Astrocyte (in vitro differentiated cells and primary cell): ENCODE results near the gene FHAD1. TPM values are rescaled to one million over a fixed set of nuclear protein-coding genes. Genes with fewer than 3 reads are reported as not detected.
"Not testable (repeated sequence)": the region's sequence is repeated elsewhere in the genome, so short reads cannot be mapped to it uniquely, and the experiment has no call there.

ENCODE experiments used
- DNase-seq: peaks from one replicate; pipeline ENCODE4 v3.0.0-alpha.2; 2010; ENCODE audit warnings: low read depth
- FAIRE-seq: peaks from 2 replicates; lab custom pipeline; 2011; peaks lifted over from hg19 to GRCh38; lab: Jason Lieb, UNC
- H2AFZ ChIP-seq: 2 replicates; pipeline ENCODE4 v1.6.0; 2012; ENCODE audit warnings: low read depth, low read length, inconsistent platforms
- H3K27ac ChIP-seq: 2 replicates; pipeline ENCODE4 v1.5.1; 2011; ENCODE audit warnings: low read depth, low read length, inconsistent platforms
- H3K27me3 ChIP-seq: 2 replicates; pipeline ENCODE4 v1.6.0; 2011; ENCODE audit warnings: low read length, inconsistent platforms; ENCODE audit not compliant: insufficient read depth
- H3K36me3 ChIP-seq: 2 replicates; pipeline ENCODE4 v1.5.1; 2011; ENCODE audit warnings: low read length, inconsistent platforms; ENCODE audit not compliant: insufficient read depth
- H3K4me1 ChIP-seq: 2 replicates; pipeline ENCODE4 v1.5.1; 2011; ENCODE audit warnings: low read length, inconsistent platforms; ENCODE audit not compliant: insufficient read depth
- H3K4me2 ChIP-seq: 2 replicates; pipeline ENCODE4 v1.6.0; 2012; ENCODE audit warnings: low read length, inconsistent platforms
- H3K4me3 ChIP-seq: 2 replicates; pipeline ENCODE4 v1.5.1; 2011; ENCODE audit warnings: low read depth, mild to moderate bottlenecking, low read length, inconsistent platforms; ENCODE audit not compliant: insufficient read depth
- H3K79me2 ChIP-seq: 2 replicates; pipeline ENCODE4 v1.6.0; 2012; ENCODE audit warnings: mild to moderate bottlenecking, low read length, inconsistent platforms; ENCODE audit not compliant: insufficient read depth
- H3K9ac ChIP-seq: 2 replicates; pipeline ENCODE4 v1.6.0; 2012; ENCODE audit warnings: mild to moderate bottlenecking, low read length, inconsistent platforms
- H3K9me3 ChIP-seq: 2 replicates; pipeline ENCODE4 v1.5.1; 2012; ENCODE audit warnings: low read depth, mild to moderate bottlenecking, low read length, inconsistent platforms; ENCODE audit not compliant: insufficient read depth
- H4K20me1 ChIP-seq: 2 replicates; pipeline ENCODE4 v1.6.0; 2012; ENCODE audit warnings: low read length, inconsistent platforms; ENCODE audit not compliant: insufficient read depth
- H3K27ac Mint-ChIP-seq: one replicate; pipeline ENCODE4 v1.8.0; 2021; ENCODE audit warnings: mild to moderate bottlenecking, mixed read lengths; ENCODE audit not compliant: unreplicated experiment
- H3K27me3 Mint-ChIP-seq: one replicate; pipeline ENCODE4 v1.8.0; 2021; ENCODE audit warnings: low read depth, mixed read lengths; ENCODE audit not compliant: unreplicated experiment
- H3K36me3 Mint-ChIP-seq: one replicate; pipeline ENCODE4 v1.8.0; 2021; ENCODE audit warnings: low read depth, mixed read lengths; ENCODE audit not compliant: unreplicated experiment
- H3K4me1 Mint-ChIP-seq: one replicate; pipeline ENCODE4 v1.8.0; 2021; ENCODE audit warnings: low read depth, mixed read lengths; ENCODE audit not compliant: unreplicated experiment
- H3K4me3 Mint-ChIP-seq: one replicate; pipeline ENCODE4 v1.8.0; 2021; ENCODE audit warnings: mild to moderate bottlenecking, moderate library complexity, mixed read lengths; ENCODE audit not compliant: unreplicated experiment
- H3K9me3 Mint-ChIP-seq: one replicate; pipeline ENCODE4 v1.8.0; 2021; ENCODE audit warnings: mild to moderate bottlenecking, mixed read lengths; ENCODE audit not compliant: unreplicated experiment
- CTCF ChIP-seq: IDR thresholded peaks from 2 replicates; pipeline ENCODE4 v1.5.1; 2011; ENCODE audit warnings: low read depth, mild to moderate bottlenecking, inconsistent platforms, low read length, moderate library complexity; ENCODE audit not compliant: insufficient read depth
- EZH2 ChIP-seq: IDR thresholded peaks from 2 replicates; pipeline ENCODE4 v1.6.1; 2012; ENCODE audit warnings: mild to moderate bottlenecking, low read length, inconsistent platforms; ENCODE audit not compliant: insufficient read depth
- total RNA-seq: library from RNA; stranded (reverse); gene quantifications from 2 replicates; pipeline ENCODE4 v1.2.1, GENCODE V29; 2021

FHAD1 gene
- total RNA-seq, 1 donor from 2014 or later = 0.25 TPM

- Histone ChIP-seq H3K27me3 (no peaks in the 10 kb centered on the region), H3K4me2 (no peak overlapping the region), H3K4me3 (no peak overlapping the region), H3K36me3 (no peaks in the 10 kb centered on the region), H3K9me3 (no peaks in the 10 kb centered on the region), H3K4me1 (no peaks in the 10 kb centered on the region), H2AFZ (no peak overlapping the region), H4K20me1 (no peaks in the 10 kb centered on the region), H3K27ac (no peak overlapping the region), H3K79me2 (no peaks in the 10 kb centered on the region), H3K9ac (no peak overlapping the region)
- peaks cover 4% of the 10 kb centered on the region for H3K27me3 Mint-ChIP-seq
- no peak overlapping the region for H3K27ac Mint-ChIP-seq
- FAIRE-seq (no peak), DNase-seq (no peak)
- TF ChIP-seq CTCF (no peak), EZH2 (no peak)
- H3K4me3 Mint-ChIP-seq = no peak overlapping the region
- H3K4me1 Mint-ChIP-seq = no peaks in the 10 kb centered on the region
- no peaks in the 10 kb centered on the region for H3K36me3 Mint-ChIP-seq
- H3K9me3 Mint-ChIP-seq = peaks cover 3% of the 10 kb centered on the region
Measured at GRCh38 chr1:15295696-15296095, 48.7 kb downstream of the FHAD1 start.

GRCh38 chr1:15296585-15297321 is 49.7 kb downstream of the FHAD1 start:
- no peaks in the 10 kb centered on the region for H3K4me1 Mint-ChIP-seq
- H3K4me1 ChIP-seq = no peaks in the 10 kb centered on the region
- H3K9ac ChIP-seq = no peak overlapping the region
- FAIRE-seq = no peak
- TF ChIP-seq EZH2 (no peak), CTCF (no peak)
- H3K36me3 Mint-ChIP-seq = no peaks in the 10 kb centered on the region
- no peak overlapping the region for H3K4me3 ChIP-seq
- H2AFZ ChIP-seq = no peak overlapping the region
- peaks cover 3% of the 10 kb centered on the region for H3K9me3 Mint-ChIP-seq
- H4K20me1 ChIP-seq = no peaks in the 10 kb centered on the region
- no peaks in the 10 kb centered on the region for H3K36me3 ChIP-seq
- H3K79me2 ChIP-seq = no peaks in the 10 kb centered on the region
- DNase-seq = no peak
- no peak overlapping the region for H3K4me2 ChIP-seq
- no peak overlapping the region for H3K27ac Mint-ChIP-seq
- peaks cover 4% of the 10 kb centered on the region for H3K27me3 Mint-ChIP-seq
- H3K4me3 Mint-ChIP-seq = no peak overlapping the region
- no peak overlapping the region for H3K27ac ChIP-seq
- H3K9me3 ChIP-seq = no peaks in the 10 kb centered on the region
- H3K27me3 ChIP-seq = no peaks in the 10 kb centered on the region

GRCh38 chr1:15297975-15298374 is 51.0 kb downstream of the FHAD1 start:
- not testable (repeated sequence) for H4K20me1 ChIP-seq, H3K9ac ChIP-seq, H3K4me3 ChIP-seq, H3K4me2 ChIP-seq, H3K9me3 Mint-ChIP-seq, H3K36me3 Mint-ChIP-seq, H3K27ac Mint-ChIP-seq, H3K4me1 Mint-ChIP-seq, H3K36me3 ChIP-seq, DNase-seq, H3K4me1 ChIP-seq, FAIRE-seq, H3K27ac ChIP-seq, H3K27me3 ChIP-seq, H3K27me3 Mint-ChIP-seq, H3K4me3 Mint-ChIP-seq, H3K79me2 ChIP-seq, H2AFZ ChIP-seq, H3K9me3 ChIP-seq
